Pancreas (tissue), 10 donors: ENCODE results near the gene LRBA. TPM values are rescaled to one million over a fixed set of nuclear protein-coding genes. Genes with fewer than 3 reads are reported as not detected.

Experiments used
- ATAC-seq, 4 donors: fragments of 200-7000 bp; cut with Tn5 transposase; one replicate each; pipeline versions ENCODE4 v1.8.0 to v1.9.1; 2020; ENCODE audit warnings: mild to moderate bottlenecking in 4 of 4, moderate library complexity in 4 of 4
- DNase-seq, 6 donors: peaks; one replicate each; pipeline ENCODE4 v3.0.0-alpha.2; 2020
- FAIRE-seq: peaks from 2 replicates; lab custom pipeline; 2012; peaks lifted over from hg19 to GRCh38; lab: Jason Lieb, UNC
- H3K27ac ChIP-seq, 4 donors: fragments of 200-600 bp; sonication (generic); 1 replicate in 3 of 4; 2 replicates in 1 of 4; pipeline versions ENCODE4 v1.5.0 to v1.8.0; 2020
- H3K27me3 ChIP-seq, 4 donors: fragments of 200-600 bp; one replicate each; pipeline ENCODE4 v1.8.0; 2021
- H3K36me3 ChIP-seq, 3 donors: fragments of 200-600 bp; sonication (generic) in 1 of 3; one replicate each; pipeline versions ENCODE4 v1.5.0 to v1.8.0; 2020 to 2021
- H3K4me1 ChIP-seq, 3 donors: fragments of 200-600 bp; one replicate each; pipeline ENCODE4 v1.8.0; 2021
- H3K4me3 ChIP-seq, 4 donors: fragments of 200-600 bp; sonication (generic) in 2 of 4; one replicate each; pipeline versions ENCODE4 v1.5.0 to v1.8.0; 2020 to 2021
- H3K9me3 ChIP-seq, 4 donors: fragments of 200-600 bp; one replicate each; pipeline ENCODE4 v1.8.0; 2021
- CTCF ChIP-seq, 4 donors: fragments of 200-600 bp; sonication (generic) in 3 of 4; IDR thresholded peaks; one replicate each; pipeline versions ENCODE4 v1.5.0 to v1.8.0; 2021; ENCODE audit warnings: antibody characterized with exemption in 4 of 4
- WGBS, 2 donors: extraction: QIAGEN DNeasy Blood & Tissue Kit; methylation state at CpG; one replicate each; pipeline ENCODE4 v1.1.7; 2013; 5-methylcytosine and 5-hydroxymethylcytosine counted together
- intact Hi-C, 3 donors: fragments of 100-400 bp; cut with DNase I; formaldehyde crosslinking; loops; one replicate each; pipeline versions ENCODE4 v1.11.1 to v1.14.2; 2022
- polyA plus RNA-seq, 2 donors: library from polyadenylated mRNA; stranded (reverse); fragments of 200-250 nt; gene quantifications; one replicate each; pipeline ENCODE4 v1.2.3, GENCODE V29; 2013
- total RNA-seq, 6 donors: library from RNA; stranded (reverse); fragmentation: NEBNext Ultra II Directional in 4 of 6; extraction: Animal tissue kit (Norgen Biotek cat#: 25700) in 4 of 6; gene quantifications; one replicate each; pipeline versions ENCODE4 v1.2.1 to v1.2.4, GENCODE V29; 2021 to 2023
- donor health status: healthy with polysubstance abuse.
- donor health status: DM: no; HTN: no; CAD: no; lungs with moderate emphysema.
- donor health status: DM: no; HTN: no; CAD: no.
- donor health status: control.
- donor health status: control.
- donor health status: Bipolar disorder and iron deficiency.
- donor health status: DM: yes; HTN: yes; CAD: no.
- donor health status: DM: no; HTN: no; CAD: no.
- donor health status: DM: no; HTN: no; CAD: no.
- donor health status: DM: yes; HTN: yes; CAD: no.

The LRBA gene
- total and polyA plus RNA-seq, 8 donors: 6.6 to 35.3 (median 22.3) TPM

- intact Hi-C loops: no loop called here
- DNase-seq: no peak
- H3K9me3 ChIP-seq: no peaks in the 10 kb centered on the region
- no peak overlapping the region for H3K27ac ChIP-seq
- no peaks in the 10 kb centered on the region for H3K4me1 ChIP-seq
- no peak for ATAC-seq
- no peak for FAIRE-seq
- WGBS, 2 donors: 92 to 93% methylated on average over 1 of the region's 1 CpG
- no peaks in the 10 kb centered on the region for H3K27me3 ChIP-seq
- no peak overlapping the region for H3K4me3 ChIP-seq
- no peaks in the 10 kb centered on the region for H3K36me3 ChIP-seq
- no peak for TF ChIP-seq CTCF (IDR thresholded peaks at IDR 0.05)
These were observed 539.3 kb downstream of the LRBA start for GRCh38 chr4:150475763-150476162.

GRCh38 chr4:150464523-150464922 is 550.6 kb downstream of the LRBA start:
- Histone ChIP-seq H3K9me3 (no peaks in the 10 kb centered on the region), H3K36me3 (no peaks in the 10 kb centered on the region), H3K27me3 (no peaks in the 10 kb centered on the region), H3K27ac (no peak overlapping the region), H3K4me3 (no peak overlapping the region), H3K4me1 (no peaks in the 10 kb centered on the region)
- ATAC-seq (no peak), DNase-seq (no peak), FAIRE-seq (no peak)
- TF ChIP-seq CTCF (IDR thresholded peaks at IDR 0.05): no peak
- intact Hi-C loops: no loop called here
- WGBS, 2 donors: 72 to 75% methylated on average over 2 of the region's 2 CpGs

- ATAC-seq (no peak), FAIRE-seq (peak; percentile 73), DNase-seq (no peak)
- intact Hi-C loops: no loop called here
- TF ChIP-seq CTCF (IDR thresholded peaks at IDR 0.05): no peak
- no peaks in the 10 kb centered on the region for H3K27me3 ChIP-seq
- H3K27ac ChIP-seq: no peak overlapping the region
- H3K36me3 ChIP-seq: no peaks in the 10 kb centered on the region
- H3K4me3 ChIP-seq: no peak overlapping the region
- H3K9me3 ChIP-seq: no peaks in the 10 kb centered on the region
- no peaks in the 10 kb centered on the region for H3K4me1 ChIP-seq
- WGBS, 2 donors: 66 to 72% methylated on average over 2 of the region's 2 CpGs
These were observed 552.3 kb downstream of the LRBA start for GRCh38 chr4:150462743-150463142.

- 91 to 100% methylated on average over 1 of the region's 1 CpG for WGBS, 2 donors
- Histone ChIP-seq H3K4me3 (no peak overlapping the region), H3K27ac (no peak overlapping the region), H3K36me3 (no peaks in the 10 kb centered on the region), H3K27me3 (no peaks in the 10 kb centered on the region), H3K4me1 (no peaks in the 10 kb centered on the region), H3K9me3 (no peaks in the 10 kb centered on the region)
- intact Hi-C loops: no loop called here
- no peak for TF ChIP-seq CTCF (IDR thresholded peaks at IDR 0.05)
- DNase-seq: no peak
- no peak for ATAC-seq
- FAIRE-seq: no peak
These were observed 553.1 kb downstream of the LRBA start for GRCh38 chr4:150461957-150462356.

GRCh38 chr4:150457802-150458201 is 557.3 kb downstream of the LRBA start:
- no peak for TF ChIP-seq CTCF (IDR thresholded peaks at IDR 0.05)
- no peak for DNase-seq

More at GRCh38 chr4:150457802-150458201, 557.3 kb downstream of the LRBA start:
- Histone ChIP-seq H3K27ac (no peak overlapping the region), H3K4me3 (no peak overlapping the region), H3K27me3 (no peaks in the 10 kb centered on the region), H3K4me1 (no peaks in the 10 kb centered on the region), H3K36me3 (no peaks in the 10 kb centered on the region), H3K9me3 (no peaks in the 10 kb centered on the region)
- no peak for FAIRE-seq
- no peak for ATAC-seq
- intact Hi-C loops: no loop called here
- WGBS, 2 donors: 86 to 88% methylated on average over 1 of the region's 1 CpG
